OCI-LY1 (cell line): ENCODE data around the gene ZFHX3.

ENCODE experiments used
- H2AFZ ChIP-seq: fragments of 200-600 bp; sonication (generic), shearing (Covaris generic); 2 replicates; pipeline ENCODE4 v1.6.0; 2014; ENCODE audit warnings: antibody characterized with exemption, mild to moderate bottlenecking, low read length
- H3F3A ChIP-seq: fragments of 200-600 bp; sonication (generic), shearing (Covaris generic); 2 replicates; pipeline ENCODE4 v1.6.0; 2014; ENCODE audit warnings: mild to moderate bottlenecking, antibody characterized with exemption, low read length, moderate library complexity; ENCODE audit not compliant: insufficient read depth
- H3K27ac ChIP-seq: fragments of 200-600 bp; sonication (generic); 2 replicates; pipeline ENCODE4 v1.5.1; 2014; ENCODE audit warnings: low read length, mixed run types, mild to moderate bottlenecking, low read depth; ENCODE audit not compliant: poor library complexity, severe bottlenecking
- H3K27me3 ChIP-seq: fragments of 200-600 bp; sonication (generic); 2 replicates; pipeline ENCODE4 v1.6.0; 2014; ENCODE audit warnings: antibody characterized with exemption, mild to moderate bottlenecking, low read length, moderate library complexity; ENCODE audit not compliant: insufficient read depth
- H3K36me3 ChIP-seq: fragments of 200-600 bp; sonication (generic); 2 replicates; pipeline ENCODE4 v1.6.1; 2014; ENCODE audit warnings: mild to moderate bottlenecking, antibody characterized with exemption, low read length, moderate library complexity, mixed read lengths; ENCODE audit not compliant: insufficient read depth
- H3K4me1 ChIP-seq: fragments of 200-600 bp; sonication (generic); 2 replicates; pipeline ENCODE4 v1.5.1; 2014; ENCODE audit warnings: mild to moderate bottlenecking, low read length, moderate library complexity; ENCODE audit not compliant: insufficient read depth, severe bottlenecking
- H3K4me2 ChIP-seq: fragments of 200-600 bp; sonication (generic), shearing (Covaris generic); 2 replicates; pipeline ENCODE4 v1.6.1; 2014; ENCODE audit warnings: low read length
- H3K4me3 ChIP-seq: fragments of 200-600 bp; sonication (generic); 2 replicates; pipeline ENCODE4 v1.5.1; 2014; ENCODE audit warnings: low read length, low read depth, mild to moderate bottlenecking, mixed read lengths; ENCODE audit not compliant: poor library complexity, severe bottlenecking
- H3K79me2 ChIP-seq: fragments of 200-600 bp; shearing (Covaris generic); 2 replicates; pipeline ENCODE4 v1.6.1; 2016; ENCODE audit warnings: mixed run types, low read length, mixed read lengths; ENCODE audit not compliant: insufficient read depth
- H3K9ac ChIP-seq: fragments of 200-600 bp; sonication (generic), shearing (Covaris generic); 2 replicates; pipeline ENCODE4 v1.6.1; 2014; ENCODE audit warnings: mild to moderate bottlenecking, low read length, mixed read lengths
- H3K9me2 ChIP-seq: fragments of 200-600 bp; sonication (generic), shearing (Covaris generic); 2 replicates; pipeline ENCODE4 v1.6.1; 2014; ENCODE audit warnings: low read depth, mild to moderate bottlenecking, low read length, mixed read lengths
- H3K9me3 ChIP-seq: fragments of 200-600 bp; shearing (Covaris generic); 2 replicates; pipeline ENCODE4 v1.6.1; 2014; ENCODE audit warnings: low read length, mixed read lengths
- H4K20me1 ChIP-seq: fragments of 200-600 bp; sonication (generic), shearing (Covaris generic); 2 replicates; pipeline ENCODE4 v1.6.0; 2016; ENCODE audit warnings: mild to moderate bottlenecking, low read length; ENCODE audit not compliant: insufficient read depth
- CTCF ChIP-seq: fragments of 200-600 bp; sonication (generic), shearing (Covaris generic); IDR thresholded peaks from 2 replicates; pipeline ENCODE4 v1.5.1; 2017; ENCODE audit warnings: mild to moderate bottlenecking, antibody characterized with exemption, low read length, moderate library complexity, mixed read lengths
- EZH2 ChIP-seq: fragments of 200-600 bp; sonication (generic), shearing (Covaris generic); IDR thresholded peaks from 2 replicates; pipeline ENCODE4 v1.8.0; 2017; ENCODE audit warnings: borderline replicate concordance, mixed run types, mild to moderate bottlenecking, antibody characterized with exemption, low read length, moderate library complexity, mixed read lengths

The ZFHX3 gene

GRCh38 chr16:73062743-73063733 lies 15.1 kb upstream of the ZFHX3 start:
- no peaks in the 10 kb centered on the region for H3K79me2 ChIP-seq
- H3K9me2 ChIP-seq: no peaks in the 10 kb centered on the region
- H3K4me1 ChIP-seq: no peaks in the 10 kb centered on the region
- no peak overlapping the region for H3K4me2 ChIP-seq
- no peaks in the 10 kb centered on the region for H4K20me1 ChIP-seq
- no peak for TF ChIP-seq CTCF
- TF ChIP-seq EZH2: no peak
- H2AFZ ChIP-seq: no peak overlapping the region
- no peaks in the 10 kb centered on the region for H3F3A ChIP-seq
- H3K27me3 ChIP-seq: no peaks in the 10 kb centered on the region
- H3K36me3 ChIP-seq: no peaks in the 10 kb centered on the region
- H3K27ac ChIP-seq: no peak overlapping the region
- H3K9me3 ChIP-seq: no peaks in the 10 kb centered on the region
- H3K9ac ChIP-seq: no peak overlapping the region
- H3K4me3 ChIP-seq: no peak overlapping the region

- Histone ChIP-seq H2AFZ (no peak overlapping the region), H4K20me1 (no peaks in the 10 kb centered on the region), H3K4me3 (no peak overlapping the region), H3K9me2 (no peaks in the 10 kb centered on the region), H3F3A (no peaks in the 10 kb centered on the region), H3K9me3 (no peaks in the 10 kb centered on the region), H3K27me3 (no peaks in the 10 kb centered on the region), H3K4me2 (no peak overlapping the region), H3K36me3 (no peaks in the 10 kb centered on the region), H3K9ac (no peak overlapping the region), H3K27ac (no peak overlapping the region), H3K4me1 (no peaks in the 10 kb centered on the region), H3K79me2 (no peaks in the 10 kb centered on the region)
- no peak for TF ChIP-seq EZH2
- no peak for TF ChIP-seq CTCF
Observed at GRCh38 chr16:73062001-73062616, 14.2 kb upstream of the ZFHX3 start.

- no peaks in the 10 kb centered on the region for H3K9me2 ChIP-seq
- H3K36me3 ChIP-seq: no peaks in the 10 kb centered on the region
- no peaks in the 10 kb centered on the region for H4K20me1 ChIP-seq
- no peaks in the 10 kb centered on the region for H3F3A ChIP-seq
- no peak overlapping the region for H2AFZ ChIP-seq
- no peak overlapping the region for H3K27ac ChIP-seq
- H3K4me2 ChIP-seq: no peak overlapping the region
- no peak overlapping the region for H3K4me3 ChIP-seq
- no peaks in the 10 kb centered on the region for H3K79me2 ChIP-seq
- no peak overlapping the region for H3K9ac ChIP-seq
- TF ChIP-seq CTCF (no peak), EZH2 (no peak)
- H3K9me3 ChIP-seq: no peaks in the 10 kb centered on the region
- H3K4me1 ChIP-seq: no peaks in the 10 kb centered on the region
- H3K27me3 ChIP-seq: no peaks in the 10 kb centered on the region
Observed at GRCh38 chr16:73060892-73061490, 13.1 kb upstream of the ZFHX3 start.
